K562 (cell line): ENCODE measurements around the gene ARHGEF40. TPM values are rescaled to one million over a fixed set of nuclear protein-coding genes. Genes with fewer than 3 reads are reported as not detected.
A peak's percentile ranks its signal among the peaks of the same experiment; 100 is the strongest.

Source experiments
- ATAC-seq: fragments of 200-7000 bp; cut with Tn5 transposase; 3 replicates; pipeline ENCODE4 v1.9.1; 2020; ENCODE audit warnings: moderate library complexity
- BruUV-seq: library from RNA; stranded (reverse); fragments of 400-500 nt; replicated peaks from 2 replicates; lab custom pipeline; 2021; lab: Mats Ljungman, UMichigan
- CTCF ChIA-PET: fragments of 300-600 bp; formaldehyde crosslinking; extraction: SDS; loops from one replicate; lab custom pipeline; 2021; ENCODE audit warnings: low intra/inter-chr PET ratio; lab: Yijun Ruan, JAX
- POLR2A ChIA-PET: fragments of 300-600, 350-650 bp; sonication (Branson Sonifier 250); formaldehyde crosslinking; extraction: SDS; loops from one replicate; lab custom pipeline; 2021; ENCODE audit warnings: antibody characterized with exemption, inconsistent platforms; lab: Yijun Ruan, JAX
- DNase-seq, 4 experiments: peaks; one replicate each; pipeline versions ENCODE4 v3.0.0 to v3.0.0-alpha.2; 2011 to 2018; ENCODE audit warnings: low spot score in 3 of 4, mixed read lengths in 3 of 4; ENCODE audit errors: extremely low read depth in 1 of 4
- FAIRE-seq: peaks from 2 replicates; lab custom pipeline; 2011; peaks lifted over from hg19 to GRCh38; lab: Jason Lieb, UNC
- H2AFZ ChIP-seq: 2 replicates; pipeline ENCODE4 v1.6.0; 2011; ENCODE audit warnings: low read depth, low read length, control low read depth, inconsistent platforms
- H3K27ac ChIP-seq: fragments of 200-600 bp; 3 replicates; pipeline ENCODE4 v1.8.0; 2011; ENCODE audit warnings: low read depth, mild to moderate bottlenecking, control low read depth, inconsistent platforms, low read length, moderate library complexity, mixed read lengths; ENCODE audit errors: extremely low read depth
- H3K27me3 ChIP-seq, 2 experiments: fragments of 300-600 bp in 1 of 2; 2 replicates in 1 of 2; 3 replicates in 1 of 2; pipeline versions ENCODE4 v1.6.0 to v1.8.0; 2011; ENCODE audit warnings: inconsistent platforms in 2 of 2, low read length in 2 of 2, mild to moderate bottlenecking in 1 of 2, mixed read lengths in 1 of 2, moderate library complexity in 1 of 2; ENCODE audit not compliant: control insufficient read depth in 2 of 2, insufficient read depth in 2 of 2
- H3K36me3 ChIP-seq: fragments of 300-600 bp; 3 replicates; pipeline ENCODE4 v1.8.0; 2011; ENCODE audit warnings: mild to moderate bottlenecking, low read length, inconsistent platforms; ENCODE audit not compliant: control insufficient read depth, insufficient read depth
- H3K4me1 ChIP-seq, 2 experiments: fragments of 200-600 bp in 1 of 2; replicated peaks in 1 of 2; 2 replicates in 1 of 2; 3 replicates in 1 of 2; pipeline versions ENCODE4 v1.5.1 to v1.8.0; 2011; ENCODE audit warnings: inconsistent platforms in 2 of 2, low read length in 2 of 2, mild to moderate bottlenecking in 1 of 2, mixed read lengths in 1 of 2, moderate library complexity in 1 of 2; ENCODE audit not compliant: control insufficient read depth in 2 of 2, insufficient read depth in 2 of 2
- H3K4me2 ChIP-seq: 2 replicates; pipeline ENCODE4 v1.6.1; 2011; ENCODE audit warnings: low read length, control low read depth, inconsistent platforms, mixed read lengths; ENCODE audit not compliant: insufficient read depth
- H3K4me3 ChIP-seq: fragments of 200-600 bp; sonication (generic), shearing (Covaris generic); 2 replicates; pipeline ENCODE4 v1.5.1; 2016; ENCODE audit warnings: control low read depth, inconsistent platforms
- H3K79me2 ChIP-seq: fragments of 200-600 bp; 3 replicates; pipeline ENCODE4 v1.8.0; 2011; ENCODE audit warnings: low read length, inconsistent platforms; ENCODE audit not compliant: control insufficient read depth, insufficient read depth
- H3K9ac ChIP-seq, 2 experiments: 2 replicates each; pipeline versions ENCODE4 v1.6.0 to v1.6.1; 2011; ENCODE audit warnings: low read depth in 2 of 2, low read length in 2 of 2, control low read depth in 1 of 2, inconsistent platforms in 1 of 2, mild to moderate bottlenecking in 1 of 2, mixed read lengths in 1 of 2; ENCODE audit not compliant: insufficient read depth in 1 of 2
- H3K9me1 ChIP-seq: one replicate; pipeline ENCODE4 v1.6.0; 2011; ENCODE audit warnings: inconsistent platforms, mild to moderate bottlenecking, low read length, moderate library complexity; ENCODE audit not compliant: control insufficient read depth, insufficient read depth
- H3K9me3 ChIP-seq: replicated peaks from 2 replicates; pipeline ENCODE4 v1.5.1; 2011; ENCODE audit warnings: low read depth, low read length, inconsistent platforms; ENCODE audit not compliant: control insufficient read depth, insufficient read depth
- H4K20me1 ChIP-seq: replicated peaks from 2 replicates; pipeline ENCODE4 v1.6.1; 2011; ENCODE audit warnings: low read length, inconsistent platforms, mixed read lengths; ENCODE audit not compliant: control insufficient read depth, insufficient read depth
- BMI1 ChIP-seq: fragments of 150-350 bp; IDR thresholded peaks from 2 replicates; pipeline ENCODE4 v1.6.1; 2014; ENCODE audit warnings: low read length
- EHMT2 ChIP-seq: fragments of 450-650 bp; IDR thresholded peaks from 2 replicates; pipeline ENCODE4 v1.6.1; 2018; ENCODE audit warnings: antibody characterized with exemption
- GTF2E2 ChIP-seq: fragments of 200-800 bp; sonication (Bioruptor generic); IDR thresholded peaks from 2 replicates; pipeline ENCODE4 v1.6.1; 2016; ENCODE audit warnings: missing genetic modification characterization, missing compliant biosample characterization
- MEF2A ChIP-seq: IDR thresholded peaks from 2 replicates; pipeline ENCODE4 v1.6.1; 2011; ENCODE audit warnings: low read depth, mild to moderate bottlenecking, low read length, moderate library complexity; ENCODE audit not compliant: control insufficient read depth
- PTRF ChIP-seq: fragments of 450-650 bp; IDR thresholded peaks from 2 replicates; pipeline ENCODE4 v1.6.1; 2016; ENCODE audit warnings: mild to moderate bottlenecking, missing genetic modification characterization, missing compliant biosample characterization
- RAD21 ChIP-seq, 2 experiments: fragments of 250-450 bp in 1 of 2; fragments of 450-650 bp in 1 of 2; sonication (Bioruptor Pico) in 1 of 2; formaldehyde crosslinking in 1 of 2; IDR thresholded peaks in 1 of 2; conservative IDR thresholded peaks in 1 of 2; 2 replicates each; pipeline versions ENCODE4 v1.4.0 to v1.8.0; 2020 to 2022; ENCODE audit warnings: mild to moderate bottlenecking in 2 of 2, moderate library complexity in 1 of 2
- TBL1XR1 ChIP-seq, 2 experiments: IDR thresholded peaks; 2 replicates each; pipeline ENCODE4 v1.6.1; 2012; ENCODE audit warnings: improper control_type of control experiment in 2 of 2, low read length in 2 of 2, mild to moderate bottlenecking in 1 of 2
- TSHZ1 ChIP-seq: fragments of 250-450 bp; sonication (Bioruptor Pico); IDR thresholded peaks from 2 replicates; pipeline ENCODE4 v1.4.0; 2020; ENCODE audit warnings: mild to moderate bottlenecking, moderate library complexity
- ZEB2 ChIP-seq: fragments of 450-650 bp; IDR thresholded peaks from 2 replicates; pipeline ENCODE4 v1.6.1; 2016
- WGBS: fragments of 100-300 bp; shearing (Covaris generic); methylation state at CpG from one replicate; pipeline ENCODE4 v1.1.6; 2016; ENCODE audit warnings: low coverage, mixed read lengths; ENCODE audit not compliant: insufficient coverage; ENCODE audit errors: missing lambda C conversion rate; 5-methylcytosine and 5-hydroxymethylcytosine counted together
- in situ Hi-C: fragments of 300-500 bp; cut with MboI; formaldehyde crosslinking; loops from 4 replicates; pipeline ENCODE4 v1.15.0; 2018; ENCODE audit warnings: inconsistent platforms, mixed read lengths
- intact Hi-C: fragments of 100-400 bp; cut with micrococcal nuclease; formaldehyde crosslinking; loops from 2 replicates; pipeline ENCODE4 v1.14.2; 2022
- polyA plus RNA-seq, 8 experiments: library from polyadenylated mRNA; depleted of rRNA in 4 of 8; stranded (reverse) in 5 of 8; unstranded in 3 of 8; fragments of >200 nt; fragmentation: Nextera tagmentation in 2 of 8; fragmentation: Illumina TruSeq in 1 of 8; extraction: Ambion mirVana in 2 of 8; extraction: Trizol in 1 of 8; gene quantifications; 2 replicates each; pipeline versions ENCODE4 v1.2.1 to v1.2.3, GENCODE V29; 2011 to 2014; ENCODE audit warnings: inconsistent platforms in 1 of 8, missing spikeins in 1 of 8
- total RNA-seq, 7 experiments: library from RNA; depleted of rRNA in 6 of 7; stranded (reverse); fragments of >200 nt in 6 of 7; fragmentation: Illumina TruSeq in 2 of 7; extraction: Trizol in 2 of 7; gene quantifications; 2 replicates each; pipeline versions ENCODE4 v1.2.1 to v1.2.3, GENCODE V29; 2011 to 2021; ENCODE audit warnings: low replicate concordance in 1 of 7

Gene ARHGEF40
- total and polyA plus RNA-seq, 9 of the 15 experiments (the other 6 are each of a cell fraction or from before 2014, with no cell fraction given): 0.42 to 6.3 (median 3.8) TPM

GRCh38 chr14:21039585-21040369 is 30.3 kb upstream of the ARHGEF40 start (continued):
- no peak for TF ChIP-seq TSHZ1 (CRISPR knock-in tag)
- TF ChIP-seq GTF2E2 (tag): no peak
- no peak for TF ChIP-seq ZEB2
- TF ChIP-seq MEF2A: no peak

- no peak overlapping the region for H3K9ac ChIP-seq
- H3K9me3 ChIP-seq: no peaks in the 10 kb centered on the region
- ATAC-seq: no peak
- intact Hi-C loops (loop anchor here (1.0 to 5.0 kb wide), 2 partner anchors 26 to 183 kb away; no protein-coding TSS in a partner anchor), in situ Hi-C loops (no loop called here)
- no peak overlapping the region for H3K4me3 ChIP-seq
- no peak overlapping the region for H3K4me2 ChIP-seq
- BruUV-seq: no TSS peak
- no peak for DNase-seq
- H3K79me2 ChIP-seq: no peaks in the 10 kb centered on the region
- 36% methylated on average over 7 of the region's 8 CpGs for WGBS
- no peaks in the 10 kb centered on the region for H3K27me3 ChIP-seq
- no peaks in the 10 kb centered on the region for H3K9me1 ChIP-seq
- ChIA-PET CTCF (interaction anchor here (0.6 to 2.8 kb wide), 4 partner anchors 22 to 431 kb away, joined by 3 to 33 read pairs (median 8); no protein-coding TSS in a partner anchor), POLR2A (interaction anchor here (1.1 to 2.6 kb wide), 2 partner anchors 22 to 25 kb away, joined by 4 to 15 read pairs; no protein-coding TSS in a partner anchor)
- H4K20me1 ChIP-seq: no peaks in the 10 kb centered on the region
- H2AFZ ChIP-seq: no peak overlapping the region
- no peak overlapping the region for H3K27ac ChIP-seq
- no peaks in the 10 kb centered on the region for H3K36me3 ChIP-seq
- peaks cover 5 to 25% of the 10 kb centered on the region in 2 experiments; a peak in 4 of 5 replicates for H3K4me1 ChIP-seq
- TF ChIP-seq TBL1XR1 (IDR thresholded peaks at IDR 0.05; ENCODE audit: low read length in 2 of 2) (no peak), EHMT2 (no peak), RAD21 (CRISPR knock-in tag; conservative IDR thresholded peaks at IDR 0.05 in 1 of 2, IDR thresholded peaks at IDR 0.05 in 1 of 2) (0 out of 4 replicates have a peak, but pooled peaks of 1 of the 2 experiments have one; percentile 2), PTRF (no peak), BMI1 (no peak)
- no peak for FAIRE-seq
Measured at GRCh38 chr14:21040370-21040925, 29.7 kb upstream of the ARHGEF40 start.
